CD14-positive monocyte (primary cell): ENCODE measurements around the gene ILK. TPM values are rescaled to one million over a fixed set of nuclear protein-coding genes. Genes with fewer than 3 reads are reported as not detected.
A peak's percentile ranks its signal among the peaks of the same experiment; 100 is the strongest.

Source experiments
- DNase-seq, 3 donors: peaks; one replicate each; pipeline ENCODE4 v3.0.0-alpha.2; 2011 to 2022
- H2AFZ ChIP-seq: 2 replicates; pipeline ENCODE4 v1.6.0; 2012; ENCODE audit warnings: mild to moderate bottlenecking, low read depth, low read length, inconsistent platforms; ENCODE audit not compliant: insufficient read depth, poor library complexity, severe bottlenecking
- H3K27ac ChIP-seq, 2 donors: 1 replicate in 1 of 2; 2 replicates in 1 of 2; pipeline ENCODE4 v1.5.1; 2012 to 2013; ENCODE audit warnings: low read length in 2 of 2, control low read depth in 1 of 2, inconsistent platforms in 1 of 2, low read depth in 1 of 2, mild to moderate bottlenecking in 1 of 2
- H3K27me3 ChIP-seq, 2 donors: one replicate each; pipeline versions ENCODE4 v1.6.0 to v1.6.1; 2011 to 2013; ENCODE audit warnings: low read length in 2 of 2; ENCODE audit not compliant: control insufficient read depth in 2 of 2, insufficient read depth in 2 of 2
- H3K36me3 ChIP-seq, 2 donors: replicated peaks in 1 of 2; 1 replicate in 1 of 2; 2 replicates in 1 of 2; pipeline versions ENCODE4 v1.5.1 to v1.6.1; 2012 to 2013; ENCODE audit warnings: low read length in 2 of 2, control low read depth in 1 of 2, inconsistent platforms in 1 of 2, mild to moderate bottlenecking in 1 of 2; ENCODE audit not compliant: insufficient read depth in 2 of 2, control insufficient read depth in 1 of 2
- H3K4me1 ChIP-seq, 2 donors: 1 replicate in 1 of 2; 2 replicates in 1 of 2; pipeline versions ENCODE4 v1.5.1 to v1.6.1; 2012 to 2013; ENCODE audit warnings: low read length in 2 of 2, control low read depth in 1 of 2, inconsistent platforms in 1 of 2, mild to moderate bottlenecking in 1 of 2, moderate library complexity in 1 of 2; ENCODE audit not compliant: insufficient read depth in 2 of 2, control insufficient read depth in 1 of 2
- H3K4me2 ChIP-seq: replicated peaks from 2 replicates; pipeline ENCODE3; 2012; ENCODE audit warnings: low read length, moderate library complexity, mild to moderate bottlenecking; ENCODE audit not compliant: poor library complexity, severe bottlenecking; ENCODE audit errors: extremely low read depth
- H3K4me3 ChIP-seq, 3 experiments: fragments of 200-600 bp in 1 of 3; sonication (generic) in 1 of 3; replicated peaks in 1 of 3; 1 replicate in 2 of 3; 2 replicates in 1 of 3; pipeline ENCODE4 v1.5.1; 2011 to 2013; ENCODE audit warnings: low read length in 3 of 3, mild to moderate bottlenecking in 3 of 3, control low read depth in 2 of 3, low read depth in 2 of 3, inconsistent platforms in 1 of 3, moderate library complexity in 1 of 3
- H3K79me2 ChIP-seq: 2 replicates; pipeline ENCODE4 v1.6.0; 2012; ENCODE audit warnings: mild to moderate bottlenecking, control low read depth, inconsistent platforms, low read length, moderate library complexity; ENCODE audit not compliant: insufficient read depth
- H3K9ac ChIP-seq: 2 replicates; pipeline ENCODE4 v1.6.0; 2017; ENCODE audit warnings: low read length, mild to moderate bottlenecking; ENCODE audit not compliant: insufficient read depth, poor library complexity, severe bottlenecking
- H3K9me3 ChIP-seq, 2 donors: replicated peaks in 1 of 2; 1 replicate in 1 of 2; 2 replicates in 1 of 2; pipeline versions ENCODE4 v1.5.1 to v1.6.1; 2012 to 2013; ENCODE audit warnings: low read length in 2 of 2, control low read depth in 1 of 2; ENCODE audit not compliant: control insufficient read depth in 1 of 2, insufficient read depth in 1 of 2
- H4K20me1 ChIP-seq: 2 replicates; pipeline ENCODE4 v1.6.0; 2012; ENCODE audit warnings: mild to moderate bottlenecking, low read length, control low read depth, moderate library complexity; ENCODE audit not compliant: insufficient read depth
- H3K27ac Mint-ChIP-seq, 7 donors: one replicate each; pipeline ENCODE4 v1.8.0; 2020; ENCODE audit warnings: mild to moderate bottlenecking in 7 of 7, mixed read lengths in 7 of 7, moderate library complexity in 6 of 7, inconsistent platforms in 2 of 7
- H3K27me3 Mint-ChIP-seq, 3 donors: one replicate each; pipeline ENCODE4 v1.8.0; 2021 to 2022; ENCODE audit warnings: low read depth in 3 of 3, mild to moderate bottlenecking in 3 of 3, mixed read lengths in 3 of 3, moderate library complexity in 3 of 3, inconsistent platforms in 1 of 3
- H3K36me3 Mint-ChIP-seq, 2 donors: one replicate each; pipeline ENCODE4 v1.8.0; 2020; ENCODE audit warnings: mixed read lengths in 2 of 2, inconsistent platforms in 1 of 2, mild to moderate bottlenecking in 1 of 2
- H3K4me1 Mint-ChIP-seq: one replicate; pipeline ENCODE4 v1.8.0; 2020; ENCODE audit warnings: mild to moderate bottlenecking, mixed read lengths
- H3K4me3 Mint-ChIP-seq, 2 donors: one replicate each; pipeline ENCODE4 v1.8.0; 2020; ENCODE audit warnings: mild to moderate bottlenecking in 2 of 2, mixed read lengths in 2 of 2, moderate library complexity in 1 of 2
- H3K9me3 Mint-ChIP-seq, 7 donors: one replicate each; pipeline ENCODE4 v1.8.0; 2020 to 2022; ENCODE audit warnings: mixed read lengths in 7 of 7, mild to moderate bottlenecking in 6 of 7, moderate library complexity in 6 of 7, inconsistent platforms in 2 of 7
- WGBS: methylation state at CpG from one replicate; pipeline ENCODE4 v1.1.5; 2013; ENCODE audit warnings: missing lambda C conversion rate; ENCODE audit not compliant: insufficient coverage; 5-methylcytosine and 5-hydroxymethylcytosine counted together
- intact Hi-C, 2 donors: fragments of 100-400 bp; cut with micrococcal nuclease; formaldehyde crosslinking; loops; one replicate each; pipeline versions ENCODE4 v1.15.0 to v1.15.1; 2023
- polyA plus RNA-seq, 3 donors: library from polyadenylated mRNA; depleted of rRNA in 1 of 3; unstranded in 2 of 3; stranded (reverse) in 1 of 3; fragments of 300-500 nt in 2 of 3; fragments of >200 nt in 1 of 3; fragmentation: Illumina TruSeq in 2 of 3; gene quantifications; 1 replicate in 2 of 3; 2 replicates in 1 of 3; pipeline ENCODE4 v1.2.3, GENCODE V29; 2012 to 2021
- TF ChIP-seq, protein P1 (sequence below): fragments of 200-600 bp; IDR thresholded peaks from one replicate; pipeline ENCODE4 v1.8.0; 2022; ENCODE audit warnings: antibody characterized with exemption, mild to moderate bottlenecking

ILK gene
- polyA plus RNA-seq, 3 donors = 165 to 271 (median 250) TPM

GRCh38 chr11:6615046-6615445 is 11.5 kb downstream of the ILK start:
- intact Hi-C loops = loop anchor here in 1 of 2 donors (10.0 kb wide), 1 partner anchor 380 kb away; the partner anchor contains the start of genes CNGA4 and FHIP1B
- peaks cover 61% of the 10 kb centered on the region for H3K79me2 ChIP-seq

DNA sequence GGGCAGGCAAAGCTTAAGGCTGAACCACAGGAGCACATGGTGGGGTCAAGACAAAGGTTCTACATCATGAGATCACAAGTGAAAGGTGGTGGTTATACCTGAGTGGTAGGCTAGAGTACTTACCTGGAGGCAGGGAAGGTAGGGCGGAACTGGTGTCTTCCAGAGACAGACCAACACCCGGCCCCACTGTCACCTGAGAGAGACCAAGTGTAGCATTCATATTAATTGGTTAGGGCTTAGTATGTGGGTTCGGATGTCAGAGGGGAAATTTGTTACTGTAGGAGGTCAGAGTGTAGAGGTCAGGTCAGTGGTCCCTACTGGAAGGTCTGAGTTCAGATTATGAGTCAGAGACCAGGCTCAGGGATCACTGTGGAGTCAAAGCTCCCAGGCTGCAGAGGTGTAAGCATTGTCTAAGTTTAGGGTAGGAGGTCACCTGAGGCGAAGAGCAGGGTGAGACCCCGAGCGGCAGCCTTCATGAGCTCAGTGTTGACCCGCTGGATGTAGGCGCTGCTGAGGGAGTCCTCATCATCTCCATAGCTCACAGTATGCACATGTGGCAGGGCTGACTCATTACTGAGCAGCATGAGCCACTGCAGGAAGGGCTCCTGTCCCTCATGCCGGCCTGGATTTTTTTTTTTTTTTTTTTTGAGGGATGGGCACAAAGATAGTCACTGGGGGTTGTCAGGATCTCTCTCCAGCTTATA is 12.5 kb downstream of the ILK start:
- no peaks in the 10 kb centered on the region for H3K9me3 Mint-ChIP-seq
- H3K36me3 ChIP-seq = peaks cover 36 to 45% of the 10 kb centered on the region in 2 donors
- intact Hi-C loops = loop anchor here in 1 of 2 donors (10.0 kb wide), 1 partner anchor 381 kb away; the partner anchor contains the start of genes CNGA4 and FHIP1B
- H3K4me1 Mint-ChIP-seq = peaks cover 23% of the 10 kb centered on the region
- WGBS = 98% methylated on average over 8 of the region's 9 CpGs
- H3K27me3 ChIP-seq = no peaks in the 10 kb centered on the region
- H3K4me2 ChIP-seq = no peak overlapping the region
- no peak overlapping the region for H3K9ac ChIP-seq
- H3K4me3 Mint-ChIP-seq = no peak overlapping the region
- peak in 1 of 3 donors; percentile 38 for DNase-seq
- peaks cover 51% of the 10 kb centered on the region for H3K79me2 ChIP-seq
- H3K27ac ChIP-seq = peak overlapping the region in 1 of 2 donors; percentile 99
- no peaks in the 10 kb centered on the region for H3K27me3 Mint-ChIP-seq
- peaks cover 19% of the 10 kb centered on the region for H4K20me1 ChIP-seq
- peaks cover 55 to 69% of the 10 kb centered on the region in 2 donors for H3K4me1 ChIP-seq
- no peaks in the 10 kb centered on the region for H3K9me3 ChIP-seq
- peaks cover 3 to 4% of the 10 kb centered on the region in 2 donors for H3K36me3 Mint-ChIP-seq
- no peak overlapping the region for H3K4me3 ChIP-seq
- H2AFZ ChIP-seq = no peak overlapping the region
- H3K27ac Mint-ChIP-seq = peak overlapping the region in 4 of 7 donors; percentile 42 to 64 (median 48)
- TF ChIP-seq, protein P1, sequence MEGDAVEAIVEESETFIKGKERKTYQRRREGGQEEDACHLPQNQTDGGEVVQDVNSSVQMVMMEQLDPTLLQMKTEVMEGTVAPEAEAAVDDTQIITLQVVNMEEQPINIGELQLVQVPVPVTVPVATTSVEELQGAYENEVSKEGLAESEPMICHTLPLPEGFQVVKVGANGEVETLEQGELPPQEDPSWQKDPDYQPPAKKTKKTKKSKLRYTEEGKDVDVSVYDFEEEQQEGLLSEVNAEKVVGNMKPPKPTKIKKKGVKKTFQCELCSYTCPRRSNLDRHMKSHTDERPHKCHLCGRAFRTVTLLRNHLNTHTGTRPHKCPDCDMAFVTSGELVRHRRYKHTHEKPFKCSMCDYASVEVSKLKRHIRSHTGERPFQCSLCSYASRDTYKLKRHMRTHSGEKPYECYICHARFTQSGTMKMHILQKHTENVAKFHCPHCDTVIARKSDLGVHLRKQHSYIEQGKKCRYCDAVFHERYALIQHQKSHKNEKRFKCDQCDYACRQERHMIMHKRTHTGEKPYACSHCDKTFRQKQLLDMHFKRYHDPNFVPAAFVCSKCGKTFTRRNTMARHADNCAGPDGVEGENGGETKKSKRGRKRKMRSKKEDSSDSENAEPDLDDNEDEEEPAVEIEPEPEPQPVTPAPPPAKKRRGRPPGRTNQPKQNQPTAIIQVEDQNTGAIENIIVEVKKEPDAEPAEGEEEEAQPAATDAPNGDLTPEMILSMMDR = no peak

More at GRCh38 chr11:6615046-6615445, 11.5 kb downstream of the ILK start:
- peaks cover 13 to 14% of the 10 kb centered on the region in 2 donors for H3K36me3 Mint-ChIP-seq
- peak overlapping the region in 1 of 2 donors; percentile 42 for H3K27ac ChIP-seq
- no peak overlapping the region for H3K4me3 Mint-ChIP-seq
- WGBS = 100% methylated on average over 2 of the region's 5 CpGs
- TF ChIP-seq, protein P1 = no peak
- H3K36me3 ChIP-seq = peaks cover 46 to 55% of the 10 kb centered on the region in 2 donors
- no peak for DNase-seq
- peaks cover 53 to 68% of the 10 kb centered on the region in 2 donors for H3K4me1 ChIP-seq
- H3K4me2 ChIP-seq = no peak overlapping the region
- no peak overlapping the region for H3K4me3 ChIP-seq
- no peaks in the 10 kb centered on the region for H3K27me3 Mint-ChIP-seq
- H3K27me3 ChIP-seq = no peaks in the 10 kb centered on the region
- no peak overlapping the region for H2AFZ ChIP-seq
- H3K9me3 Mint-ChIP-seq = no peaks in the 10 kb centered on the region
- no peak overlapping the region for H3K9ac ChIP-seq
- no peaks in the 10 kb centered on the region for H3K9me3 ChIP-seq
- peaks cover 30% of the 10 kb centered on the region for H3K4me1 Mint-ChIP-seq
- peaks cover 23% of the 10 kb centered on the region for H4K20me1 ChIP-seq
- peak overlapping the region in 3 of 7 donors; percentile 2 to 77 (median 52) for H3K27ac Mint-ChIP-seq
